HG02610 (cell line): ENCODE data around the gene ERGIC3.

Experiments used
- ATAC-seq: cut with Tn5 transposase; IDR thresholded peaks from one replicate; pipeline ENCODE4 v1.9.1; 2021; ENCODE audit warnings: mild to moderate bottlenecking, moderate library complexity; ENCODE audit not compliant: unreplicated experiment

The ERGIC3 gene

DNA sequence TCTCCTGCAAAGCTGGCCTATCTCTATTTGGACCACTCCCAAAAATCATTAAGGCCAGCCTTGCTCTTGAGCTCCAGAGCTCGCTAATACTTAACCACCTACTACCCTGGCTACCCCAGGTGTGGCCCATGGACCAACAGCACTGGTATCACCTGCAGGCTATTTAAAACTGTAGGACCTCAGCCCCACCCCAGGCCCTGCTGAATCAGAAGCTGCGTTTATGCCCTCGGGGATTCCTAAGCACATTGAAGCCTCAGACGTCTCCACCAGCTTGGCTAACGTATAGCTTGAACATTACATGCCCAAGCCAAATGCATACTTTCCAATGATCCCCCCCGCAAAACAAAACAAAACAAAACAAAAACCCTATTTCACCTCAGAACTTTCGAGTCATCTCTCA is 54.0 kb downstream of the ERGIC3 start:
- ATAC-seq = no peak

GRCh38 chr20:35597186-35597585 is 55.3 kb downstream of the ERGIC3 start:
- ATAC-seq = no peak

DNA sequence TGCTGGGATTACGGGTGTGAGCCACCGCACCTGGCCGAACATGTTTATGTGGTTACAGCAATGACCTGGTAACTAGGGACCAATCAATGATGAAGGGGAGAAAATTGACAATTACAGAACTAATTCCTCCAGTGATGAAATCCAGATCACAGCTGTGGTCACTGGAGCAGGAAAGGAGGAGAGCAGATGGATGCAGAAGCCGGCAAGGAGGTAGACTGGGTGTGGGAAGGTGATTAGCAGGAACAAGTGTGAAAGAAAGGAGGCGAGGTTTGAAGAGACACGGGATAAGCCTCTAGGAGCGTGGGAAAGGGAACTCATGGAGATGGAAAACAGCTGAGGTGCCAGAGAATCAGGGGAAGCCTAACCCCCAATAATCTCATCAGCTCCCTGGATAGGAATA is 56.6 kb downstream of the ERGIC3 start:
- ATAC-seq = no peak

DNA sequence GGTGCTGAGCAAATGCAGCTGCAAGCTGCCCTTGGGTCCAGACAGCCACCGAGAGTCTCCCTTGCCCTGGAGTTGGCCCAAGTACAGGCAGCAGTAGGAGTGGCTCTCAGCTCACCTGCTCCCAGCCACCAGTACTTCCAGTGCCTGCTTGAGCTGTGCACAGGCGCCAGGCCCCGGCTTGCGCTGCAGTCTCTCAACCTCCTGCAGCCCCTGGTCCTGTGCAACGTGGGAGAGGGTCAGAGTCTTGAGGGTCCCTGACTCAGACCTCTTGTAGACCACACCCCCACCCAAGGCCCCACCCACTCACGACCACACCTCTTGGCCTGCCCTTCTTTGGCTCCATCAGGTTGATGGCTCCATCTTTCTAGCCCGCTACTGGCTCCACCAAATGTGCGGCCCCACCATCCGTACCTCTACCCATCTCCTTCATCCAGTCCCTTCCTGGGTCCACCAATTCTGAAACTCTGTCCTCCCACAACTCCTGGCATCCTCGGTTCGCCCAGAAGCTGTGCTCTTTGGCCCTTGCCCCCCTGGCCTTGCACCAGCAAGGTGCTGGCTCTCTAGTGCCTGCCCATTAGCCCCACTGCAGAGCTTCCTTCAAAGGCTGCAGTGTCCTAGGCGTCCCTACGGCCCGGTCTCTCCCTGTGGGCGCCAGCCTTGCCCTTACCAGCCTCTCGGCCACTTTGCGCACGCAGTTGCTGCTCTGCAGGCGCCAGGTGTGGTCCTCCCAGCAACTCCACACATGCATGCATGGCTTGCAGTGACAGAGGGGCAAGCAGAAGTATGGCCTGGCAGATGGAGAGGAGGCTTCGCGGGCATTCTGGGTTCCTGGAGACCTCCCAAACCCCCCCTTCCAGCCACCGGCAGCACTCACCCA is 57.3 kb downstream of the ERGIC3 start:
- no peak for ATAC-seq

- ATAC-seq = no peak
These were observed 57.9 kb downstream of the ERGIC3 start for GRCh38 chr20:35599776-35600120.

DNA sequence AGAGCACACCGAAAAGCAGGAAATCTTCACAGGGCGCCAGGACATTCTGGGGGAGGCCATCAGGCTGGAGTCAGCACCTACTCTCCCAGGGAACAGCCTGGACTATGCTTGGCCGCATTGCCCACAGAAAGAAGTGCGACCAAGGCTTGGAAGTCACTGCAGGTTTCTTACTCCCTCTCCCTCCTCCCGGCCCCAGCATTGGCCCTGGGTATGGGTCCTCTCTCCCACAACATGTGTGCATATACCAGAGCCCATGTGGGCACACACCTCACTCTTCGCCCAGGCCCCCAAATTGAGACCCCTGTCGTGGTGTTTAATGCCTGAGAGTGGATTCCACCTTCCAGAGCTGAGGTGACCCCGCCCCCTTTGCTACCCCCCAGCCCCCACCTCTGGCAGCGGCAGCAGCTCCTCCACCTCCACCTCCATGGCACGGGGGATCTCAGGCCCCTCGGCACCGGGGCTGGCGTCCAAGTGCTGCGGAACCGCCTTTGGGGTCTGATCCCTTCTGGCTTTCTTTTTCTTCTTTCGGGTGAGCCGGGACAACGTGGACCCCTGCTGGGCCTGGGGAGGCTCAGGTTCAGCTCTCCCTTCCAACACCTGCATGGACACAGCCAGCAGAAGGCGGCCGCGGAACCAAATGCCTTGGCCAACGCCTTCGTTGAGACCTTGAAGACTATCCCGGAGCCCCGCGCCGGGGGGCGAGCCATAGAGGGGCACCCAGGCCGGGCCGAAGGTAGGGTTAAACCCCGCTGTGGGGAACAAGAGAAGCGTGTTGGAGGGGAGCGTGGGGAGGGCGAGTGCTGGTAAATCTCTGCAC is 58.5 kb downstream of the ERGIC3 start:
- no peak for ATAC-seq

- no peak for ATAC-seq
These were observed 59.4 kb downstream of the ERGIC3 start for GRCh38 chr20:35600993-35601973.

- ATAC-seq = no peak
These were observed 60.1 kb downstream of the ERGIC3 start for GRCh38 chr20:35601990-35602389.

DNA sequence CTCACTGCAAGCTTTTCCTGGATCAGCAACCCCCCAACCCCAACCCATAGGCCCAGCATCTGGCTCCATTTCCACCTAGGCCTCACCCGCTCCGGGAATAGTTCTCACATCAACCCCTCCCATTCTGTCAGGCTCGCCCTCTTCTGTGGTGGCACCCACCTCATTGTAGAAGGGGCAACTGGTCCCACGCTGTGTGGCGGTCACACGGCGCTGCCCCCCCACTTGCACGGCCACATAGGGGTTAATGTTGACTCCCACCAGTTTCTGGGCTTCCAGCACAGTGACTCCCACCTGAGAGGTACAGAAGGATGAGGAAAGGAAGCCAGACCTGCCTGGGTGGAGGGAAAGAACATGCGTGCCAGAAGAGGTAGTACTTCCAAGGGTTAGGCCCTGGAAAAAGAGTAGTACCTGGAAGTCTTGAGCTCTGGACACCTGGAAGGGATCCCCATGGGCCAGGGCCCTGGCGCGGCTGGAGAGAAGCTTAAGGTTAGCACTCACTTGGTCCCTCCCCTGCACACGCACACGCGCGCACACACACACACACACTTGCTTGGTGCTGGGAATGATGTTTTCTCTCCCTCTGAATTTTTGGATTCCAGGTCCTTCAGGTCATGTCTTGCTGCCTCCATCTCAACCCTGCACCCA is 61.1 kb downstream of the ERGIC3 start:
- no peak for ATAC-seq

- no peak for ATAC-seq
These were observed 62.0 kb downstream of the ERGIC3 start for GRCh38 chr20:35603695-35604448.

DNA sequence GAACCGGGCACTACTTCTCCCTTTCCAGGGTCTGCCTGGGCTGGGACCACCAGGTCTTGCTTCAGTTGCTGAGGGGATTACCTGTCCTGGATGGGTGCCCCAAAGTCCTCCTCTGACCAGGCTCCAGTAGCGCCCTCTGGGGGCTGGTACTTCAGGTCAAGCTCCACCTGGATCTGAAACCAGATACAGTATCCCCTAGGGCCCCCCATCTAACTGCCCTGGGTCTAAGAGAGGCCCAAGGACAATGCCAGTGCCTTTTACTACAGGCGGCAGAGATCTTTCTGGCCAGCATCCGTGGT is 62.5 kb downstream of the ERGIC3 start:
- no peak for ATAC-seq

GRCh38 chr20:35606127-35606526 is 64.2 kb downstream of the ERGIC3 start:
- ATAC-seq = no peak
